Retina (tissue), 1 donor: ENCODE results near the gene SOCS6.
"Not testable (repeated sequence)": the region's sequence is repeated elsewhere in the genome, so short reads cannot be mapped to it uniquely, and the experiment has no call there.

Experiments
- DNase-seq: peaks from one replicate; pipeline ENCODE4 v3.0.0-alpha.2; 2016

Gene SOCS6

GRCh38 chr18:70324897-70325296 lies 36.1 kb downstream of the SOCS6 start:
- no peak for DNase-seq

DNA sequence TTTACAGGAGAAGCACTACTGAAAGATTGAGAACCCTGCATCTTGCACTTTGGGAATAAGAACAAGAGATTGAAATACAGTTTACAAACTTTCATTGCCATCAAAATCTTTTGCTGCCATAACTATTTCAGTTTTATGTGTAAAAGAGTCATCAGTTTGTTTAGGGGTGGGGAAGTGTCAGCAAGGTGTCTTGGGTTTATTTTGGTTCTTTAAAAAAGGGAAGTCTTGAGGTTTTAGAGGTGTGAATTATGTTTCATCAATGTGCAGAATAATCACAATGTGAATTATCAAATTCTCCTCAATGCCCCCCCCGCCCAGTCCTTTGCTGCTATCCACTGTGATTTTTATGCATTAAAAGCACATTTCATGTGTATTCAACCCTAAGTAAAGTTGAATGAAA lies 37.4 kb downstream of the SOCS6 start:
- no peak for DNase-seq

- DNase-seq = no peak
Observed at GRCh38 chr18:70328169-70328568, 39.3 kb downstream of the SOCS6 start.

DNA sequence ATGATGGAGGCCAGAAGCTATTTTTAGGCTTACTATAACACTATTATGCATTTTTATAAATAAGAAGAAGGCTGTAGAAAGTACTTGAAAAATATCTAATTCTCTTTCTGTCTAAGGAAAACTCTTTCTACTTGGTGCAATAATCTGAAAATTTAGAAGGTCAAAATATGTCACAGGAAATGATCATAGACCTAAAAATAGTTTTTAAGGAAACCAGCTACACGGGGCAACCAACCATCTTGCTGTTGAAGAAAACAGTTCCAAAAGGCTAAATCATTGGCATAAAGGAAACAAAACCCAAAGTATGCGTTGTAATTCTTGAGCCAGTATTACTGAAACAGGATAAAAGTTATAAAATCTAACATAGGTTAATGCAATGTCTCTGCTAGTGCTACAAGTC lies 40.2 kb downstream of the SOCS6 start:
- DNase-seq = no peak

- no peak for DNase-seq
Observed at GRCh38 chr18:70330887-70331286, 42.0 kb downstream of the SOCS6 start.

- DNase-seq = no peak
Observed at GRCh38 chr18:70331456-70332097, 42.7 kb downstream of the SOCS6 start.

GRCh38 chr18:70332694-70333093 lies 43.8 kb downstream of the SOCS6 start:
- DNase-seq = no peak

DNA sequence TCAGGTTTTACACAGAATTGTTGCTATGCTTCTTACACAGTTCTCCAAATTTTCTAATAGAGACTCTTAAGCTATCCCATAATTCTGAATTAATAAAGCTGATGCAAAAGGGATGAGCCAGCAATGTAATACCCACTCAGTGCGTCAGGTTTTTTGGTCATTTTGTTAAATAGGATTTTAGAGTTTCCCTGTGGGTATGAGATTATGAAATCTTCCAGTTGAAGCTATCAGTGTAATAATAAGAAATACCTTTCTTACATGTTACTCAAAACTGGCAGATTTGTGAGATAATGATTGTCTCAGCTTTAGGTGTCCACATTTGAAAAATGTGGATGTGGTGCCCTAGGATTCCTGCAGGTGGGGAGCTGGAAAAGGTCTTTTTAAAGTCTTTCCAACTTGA lies 44.5 kb downstream of the SOCS6 start:
- no peak for DNase-seq

GRCh38 chr18:70333757-70334156 lies 44.9 kb downstream of the SOCS6 start:
- no peak for DNase-seq

- DNase-seq = no peak
Observed at GRCh38 chr18:70334264-70334663, 45.4 kb downstream of the SOCS6 start.

GRCh38 chr18:70334728-70335329 lies 46.0 kb downstream of the SOCS6 start:
- no peak for DNase-seq

- no peak for DNase-seq
Observed at GRCh38 chr18:70335892-70336726, 47.3 kb downstream of the SOCS6 start.

GRCh38 chr18:70337139-70337972 lies 48.5 kb downstream of the SOCS6 start:
- DNase-seq = no peak

GRCh38 chr18:70338890-70339289 lies 50.0 kb downstream of the SOCS6 start:
- DNase-seq = no peak

DNA sequence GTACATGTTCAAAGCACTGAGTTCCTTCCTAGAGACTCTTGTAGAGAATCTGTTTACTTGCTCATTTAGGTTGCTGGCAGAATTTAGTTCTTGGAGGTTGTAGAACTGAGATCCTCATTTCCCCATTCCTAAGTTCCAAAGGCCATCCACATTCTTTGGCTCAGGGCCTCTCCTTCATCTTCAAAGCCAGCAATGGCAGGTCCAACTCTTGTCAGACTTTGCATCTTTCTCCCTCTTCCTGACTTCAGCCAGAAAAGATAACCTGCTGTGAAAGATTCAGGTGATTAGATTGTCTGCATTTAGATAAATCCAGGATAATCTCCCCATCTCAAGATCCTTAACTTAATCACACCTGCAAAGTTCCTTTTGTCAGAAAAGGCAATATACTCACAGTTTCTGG lies 51.1 kb downstream of the SOCS6 start:
- DNase-seq = no peak

GRCh38 chr18:70348481-70348880 lies 59.6 kb downstream of the SOCS6 start:
- not testable (repeated sequence) for DNase-seq

DNA sequence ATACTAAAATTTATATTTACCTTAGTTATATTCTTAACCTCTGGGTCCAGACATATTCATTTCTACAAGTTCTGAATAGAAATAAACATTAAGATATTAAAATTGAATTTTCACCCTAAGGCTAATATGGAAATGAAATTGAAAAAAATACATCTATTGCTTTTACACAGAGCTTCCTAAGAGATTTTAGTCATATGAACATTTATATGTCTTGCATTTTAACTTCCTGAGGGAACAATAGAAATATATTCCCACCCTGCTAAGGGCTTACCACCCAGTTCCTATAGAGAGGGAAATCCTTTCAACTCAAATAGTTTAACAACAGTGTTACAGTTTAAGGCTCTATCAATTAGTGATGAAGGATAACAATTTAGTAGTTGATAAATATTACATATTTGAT lies 60.5 kb downstream of the SOCS6 start:
- no peak for DNase-seq

- no peak for DNase-seq
Observed at GRCh38 chr18:70354080-70354479, 65.2 kb downstream of the SOCS6 start.

DNA sequence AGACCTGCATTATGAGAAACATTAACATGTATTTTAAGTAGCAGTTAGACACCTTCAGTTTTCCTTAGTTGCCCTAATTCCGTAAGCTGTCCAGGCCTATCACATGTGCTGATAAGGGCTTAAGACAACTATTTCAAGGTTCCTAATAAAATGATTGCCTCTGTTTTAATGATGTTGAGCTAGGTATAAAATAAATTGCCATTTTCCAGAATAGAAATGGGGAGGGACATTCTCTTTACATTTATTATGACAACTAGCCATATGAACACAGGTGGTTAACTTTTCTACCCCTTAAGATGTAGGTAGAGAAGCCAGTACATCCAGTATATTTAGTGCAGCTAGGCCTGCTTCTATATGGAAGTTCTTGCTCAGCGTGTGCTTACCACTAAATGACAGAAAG lies 65.9 kb downstream of the SOCS6 start:
- DNase-seq = no peak

GRCh38 chr18:70355620-70356385 lies 67.0 kb downstream of the SOCS6 start:
- no peak for DNase-seq

GRCh38 chr18:70358105-70358406 lies 69.2 kb downstream of the SOCS6 start:
- not testable (repeated sequence) for DNase-seq

- no peak for DNase-seq
Observed at GRCh38 chr18:70359071-70359470, 70.2 kb downstream of the SOCS6 start.

GRCh38 chr18:70362258-70362657 lies 73.4 kb downstream of the SOCS6 start:
- no peak for DNase-seq
